Naive B cell (primary cell): ENCODE measurements around the gene EVX1. TPM values are rescaled to one million over a fixed set of nuclear protein-coding genes. Genes with fewer than 3 reads are reported as not detected.

Experiments used
- ATAC-seq, 2 donors: fragments of 150-1000 bp; cut with Tn5 transposase; 2 replicates each; pipeline ENCODE4 v1.10.0; 2021; ENCODE audit warnings: low read depth in 2 of 2, mild to moderate bottlenecking in 2 of 2, moderate library complexity in 2 of 2
- DNase-seq: peaks from one replicate; pipeline ENCODE4 v3.0.0; 2022
- H3K27ac Mint-ChIP-seq, 6 donors: one replicate each; pipeline ENCODE4 v1.8.0; 2020 to 2022; ENCODE audit warnings: mild to moderate bottlenecking in 6 of 6, mixed read lengths in 6 of 6, moderate library complexity in 5 of 6, inconsistent platforms in 2 of 6
- H3K27me3 Mint-ChIP-seq, 3 donors: one replicate each; pipeline ENCODE4 v1.8.0; 2021 to 2022; ENCODE audit warnings: mixed read lengths in 3 of 3, mild to moderate bottlenecking in 1 of 3
- H3K36me3 Mint-ChIP-seq, 2 donors: one replicate each; pipeline ENCODE4 v1.8.0; 2020 to 2022; ENCODE audit warnings: mixed read lengths in 2 of 2, inconsistent platforms in 1 of 2, mild to moderate bottlenecking in 1 of 2
- H3K4me1 Mint-ChIP-seq, 3 donors: one replicate each; pipeline ENCODE4 v1.8.0; 2020 to 2022; ENCODE audit warnings: mixed read lengths in 3 of 3, inconsistent platforms in 1 of 3, mild to moderate bottlenecking in 1 of 3, moderate library complexity in 1 of 3
- H3K4me3 Mint-ChIP-seq, 8 donors: one replicate each; pipeline ENCODE4 v1.8.0; 2020 to 2022; ENCODE audit warnings: mild to moderate bottlenecking in 8 of 8, mixed read lengths in 8 of 8, moderate library complexity in 8 of 8, inconsistent platforms in 2 of 8
- H3K9me3 Mint-ChIP-seq, 7 donors: one replicate each; pipeline ENCODE4 v1.8.0; 2020 to 2022; ENCODE audit warnings: mixed read lengths in 7 of 7, mild to moderate bottlenecking in 5 of 7, inconsistent platforms in 2 of 7, moderate library complexity in 1 of 7
- polyA plus RNA-seq, 6 donors: library from polyadenylated mRNA; unstranded; fragments of 300-500 nt; fragmentation: Illumina TruSeq; gene quantifications; one replicate each; pipeline ENCODE4 v1.2.3, GENCODE V29; 2021; ENCODE audit warnings: low read depth in 6 of 6

The EVX1 gene
- not detected for polyA plus RNA-seq

GRCh38 chr7:27242555-27243339 lies at the start of gene EVX1:
Gene EVX1 (plus strand): TSS chr7:27242802. CDS start chr7:27243031, 229 bp downstream.
- H3K36me3 Mint-ChIP-seq, result peaks cover 0 to 4% of the 10 kb centered on the region in 2 donors
- H3K27me3 Mint-ChIP-seq, result peaks cover 53 to 93% (median 80%) of the 10 kb centered on the region in 3 donors
- H3K27ac Mint-ChIP-seq, result peak within 1 kb of the TSS in 5 of 6 donors; percentile 66 to 97 (median 84)
- ATAC-seq, result peak in 1 of 2 donors; percentile 46
- H3K4me3 Mint-ChIP-seq, result peak within 1 kb of the TSS; percentile 10 to 79 (median 72)
- H3K4me1 Mint-ChIP-seq, result peaks cover 25 to 27% (median 26%) of the 10 kb centered on the region in 3 donors
- H3K9me3 Mint-ChIP-seq, result peaks cover 0 to 18% (median 7%) of the 10 kb centered on the region in 7 donors
- no peak for DNase-seq

- Mint-ChIP-seq H3K27ac (peak overlapping the region in 2 of 6 donors; percentile 39 to 81), H3K4me3 (peak overlapping the region in 7 of 8 donors; percentile 9 to 82 (median 60)), H3K36me3 (peaks cover 0 to 4% of the 10 kb centered on the region in 2 donors), H3K4me1 (peaks cover 21 to 33% (median 27%) of the 10 kb centered on the region in 3 donors), H3K9me3 (peaks cover 0 to 21% (median 4%) of the 10 kb centered on the region in 7 donors), H3K27me3 (peaks cover 76 to 80% (median 78%) of the 10 kb centered on the region in 3 donors)
- DNase-seq, result no peak
- ATAC-seq, result no peak
Measured at GRCh38 chr7:27193335-27194001, 49.1 kb upstream of the EVX1 start.

- Mint-ChIP-seq H3K4me3 (peak overlapping the region in 3 of 8 donors; percentile 41 to 63 (median 60)), H3K27me3 (peaks cover 76 to 78% (median 78%) of the 10 kb centered on the region in 3 donors), H3K36me3 (peaks cover 0 to 4% of the 10 kb centered on the region in 2 donors), H3K4me1 (peaks cover 17 to 28% (median 27%) of the 10 kb centered on the region in 3 donors), H3K9me3 (peaks cover 0 to 18% (median 4%) of the 10 kb centered on the region in 7 donors), H3K27ac (peak overlapping the region in 2 of 6 donors; percentile 63 to 81)
- no peak for ATAC-seq
- no peak for DNase-seq
Measured at GRCh38 chr7:27194002-27194352, 48.6 kb upstream of the EVX1 start.

GRCh38 chr7:27194686-27195379 lies 47.8 kb upstream of the EVX1 start:
- H3K27ac Mint-ChIP-seq, result peak overlapping the region in 1 of 6 donors; percentile 32
- no peak for ATAC-seq

GRCh38 chr7:27196287-27196767 lies 46.3 kb upstream of the EVX1 start:
- Mint-ChIP-seq H3K4me3 (peak overlapping the region in 2 of 8 donors; percentile 55 to 74), H3K27ac (peak overlapping the region in 1 of 6 donors; percentile 52), H3K27me3 (peaks cover 70 to 76% (median 72%) of the 10 kb centered on the region in 3 donors), H3K4me1 (peaks cover 19 to 33% (median 27%) of the 10 kb centered on the region in 3 donors), H3K36me3 (peaks cover 0 to 4% of the 10 kb centered on the region in 2 donors), H3K9me3 (peaks cover 0 to 12% (median 6%) of the 10 kb centered on the region in 7 donors)
- ATAC-seq, result peak; percentile 37 to 46
- peak; percentile 69 for DNase-seq

More at GRCh38 chr7:27194686-27195379, 47.8 kb upstream of the EVX1 start:
- Mint-ChIP-seq H3K9me3 (peaks cover 0 to 16% (median 4%) of the 10 kb centered on the region in 7 donors), H3K4me3 (peak overlapping the region in 1 of 8 donors; percentile 41), H3K36me3 (peaks cover 0 to 4% of the 10 kb centered on the region in 2 donors), H3K27me3 (peaks cover 72 to 76% (median 72%) of the 10 kb centered on the region in 3 donors), H3K4me1 (peaks cover 15 to 22% (median 20%) of the 10 kb centered on the region in 3 donors)
- no peak for DNase-seq

GRCh38 chr7:27197137-27198042 lies 45.2 kb upstream of the EVX1 start:
- Mint-ChIP-seq H3K27ac (peak overlapping the region in 4 of 6 donors; percentile 30 to 92 (median 63)), H3K9me3 (peaks cover 0 to 14% (median 8%) of the 10 kb centered on the region in 7 donors), H3K36me3 (peaks cover 0 to 4% of the 10 kb centered on the region in 2 donors), H3K4me1 (peaks cover 27 to 44% (median 32%) of the 10 kb centered on the region in 3 donors), H3K4me3 (peak overlapping the region in 2 of 8 donors; percentile 35 to 73), H3K27me3 (peaks cover 72 to 79% (median 74%) of the 10 kb centered on the region in 3 donors)
- DNase-seq (no peak), ATAC-seq (no peak)

- Mint-ChIP-seq H3K36me3 (peaks cover 0 to 4% of the 10 kb centered on the region in 2 donors), H3K27me3 (peaks cover 75 to 88% (median 76%) of the 10 kb centered on the region in 3 donors), H3K4me3 (peak overlapping the region in 7 of 8 donors; percentile 35 to 84 (median 65)), H3K9me3 (peaks cover 0 to 14% (median 9%) of the 10 kb centered on the region in 7 donors), H3K27ac (peak overlapping the region in 4 of 6 donors; percentile 30 to 92 (median 63)), H3K4me1 (peaks cover 27 to 44% (median 34%) of the 10 kb centered on the region in 3 donors)
- ATAC-seq (no peak), DNase-seq (no peak)
Measured at GRCh38 chr7:27198138-27198841, 44.3 kb upstream of the EVX1 start.

GRCh38 chr7:27198871-27199801 lies 43.5 kb upstream of the EVX1 start:
- H3K36me3 Mint-ChIP-seq, result peaks cover 0 to 4% of the 10 kb centered on the region in 2 donors
- ATAC-seq, result no peak

GRCh38 chr7:27199849-27200760 lies 42.5 kb upstream of the EVX1 start, which contains the start of gene HOXA13:
Gene HOXA13 (minus strand): TSS chr7:27200091. CDS start chr7:27200077, 14 bp downstream.
- Mint-ChIP-seq H3K4me1 (peaks cover 32 to 40% (median 40%) of the 10 kb centered on the region in 3 donors), H3K4me3 (peak within 1 kb of the TSS; percentile 81 to 91 (median 86)), H3K27ac (peak within 1 kb of the TSS in 4 of 6 donors; percentile 44 to 92 (median 88)), H3K27me3 (peaks cover 72 to 94% (median 78%) of the 10 kb centered on the region in 3 donors), H3K36me3 (peaks cover 0 to 4% of the 10 kb centered on the region in 2 donors), H3K9me3 (peaks cover 0 to 19% (median 10%) of the 10 kb centered on the region in 7 donors)
- DNase-seq (no peak), ATAC-seq (peak; percentile 38 to 47)

More at GRCh38 chr7:27198871-27199801, 43.5 kb upstream of the EVX1 start:
- H3K27me3 Mint-ChIP-seq, result peaks cover 74 to 94% (median 78%) of the 10 kb centered on the region in 3 donors
- DNase-seq, result no peak
- H3K4me1 Mint-ChIP-seq, result peaks cover 30 to 40% (median 33%) of the 10 kb centered on the region in 3 donors
- peak overlapping the region; percentile 51 to 88 (median 82) for H3K4me3 Mint-ChIP-seq
- H3K27ac Mint-ChIP-seq, result peak overlapping the region in 3 of 6 donors; percentile 66 to 92 (median 85)
- H3K9me3 Mint-ChIP-seq, result peaks cover 0 to 18% (median 10%) of the 10 kb centered on the region in 7 donors
